ENCODE measurements around the gene ULK4. TPM values are rescaled to one million over a fixed set of nuclear protein-coding genes. Genes with fewer than 3 reads are reported as not detected.
"Not testable (repeated sequence)": the region's sequence is repeated elsewhere in the genome, so short reads cannot be mapped to it uniquely, and the experiment has no call there.

Gene ULK4
- total and polyA plus RNA-seq, 2 of the 4 experiments (the other 2 are of a cell fraction): 2.7 to 5.0 TPM

- Histone ChIP-seq H4K91ac (ENCODE audit: insufficient read depth, low read depth, low read length) (no peak overlapping the region), H2AK9ac (replicated peaks; ENCODE audit: low read depth, low read length, poor library complexity) (no peak overlapping the region), H2BK20ac (ENCODE audit: low read depth, low read length) (no peak overlapping the region), H4K20me1 (ENCODE audit: insufficient read depth, low read length) (no peaks in the 10 kb centered on the region), H3K4me1 (ENCODE audit: control insufficient read depth, insufficient read depth, low read length) (no peaks in the 10 kb centered on the region), H2BK120ac (ENCODE audit: low read depth, low read length) (no peak overlapping the region), H3K4me3 (ENCODE audit: insufficient read depth, low read depth, low read length) (no peak overlapping the region), H3K23ac (ENCODE audit: low read depth, low read length) (no peak overlapping the region), H2AFZ (replicated peaks; ENCODE audit: low read length, poor library complexity) (no peak overlapping the region), H4K5ac (ENCODE audit: low read depth, low read length) (no peak overlapping the region), H3K9me1 (ENCODE audit: insufficient read depth, low read length) (no peaks in the 10 kb centered on the region), H3K27me3 (ENCODE audit: control insufficient read depth, insufficient read depth, low read length) (no peaks in the 10 kb centered on the region), H3K4ac (ENCODE audit: low read depth, low read length) (no peak overlapping the region), H2AK5ac (ENCODE audit: low read depth, low read length) (no peak overlapping the region), H3K56ac (ENCODE audit: extremely low read depth, insufficient read depth, low read length) (no peak overlapping the region), H3K36me3 (ENCODE audit: control insufficient read depth, insufficient read depth, low read length) (no peaks in the 10 kb centered on the region), H3K4me2 (ENCODE audit: low read depth, low read length) (no peak overlapping the region), H4K8ac (ENCODE audit: low read depth in 2 of 2, low read length in 2 of 2) (no peak overlapping the region), H3K14ac (replicated peaks; ENCODE audit: low read depth, low read length) (no peak overlapping the region), H3K79me1 (ENCODE audit: low read depth in 1 of 2, low read length in 2 of 2) (no peaks in the 10 kb centered on the region), H3K27ac (ENCODE audit: insufficient read depth, low read length) (no peak overlapping the region), H2BK15ac (ENCODE audit: low read depth, low read length) (no peak overlapping the region), H3K9ac (ENCODE audit: low read depth, low read length) (no peak overlapping the region), H2BK5ac (ENCODE audit: low read depth, low read length, poor library complexity, severe bottlenecking) (no peak overlapping the region), H3K18ac (ENCODE audit: low read depth, low read length) (no peak overlapping the region), H3K9me3 (ENCODE audit: control insufficient read depth, insufficient read depth, low read length) (no peaks in the 10 kb centered on the region)
- DNase-seq (no peak), ATAC-seq (ENCODE audit: low read depth) (no peak)
- in situ Hi-C loops (cut with MboI; ENCODE audit: low sequenced_read_pairs) (no loop called here), intact Hi-C loops (cut with micrococcal nuclease) (no loop called here), dilution Hi-C loops (cut with HindIII; ENCODE audit: low sequenced_read_pairs, unreplicated experiment) (no loop called here)
- CTCF ChIA-PET: no interaction called here
- no peak for TF ChIP-seq RFX5 (IDR thresholded peaks at IDR 0.05; ENCODE audit: low read depth, low read length)
- TF ChIP-seq MAZ (IDR thresholded peaks at IDR 0.05; ENCODE audit: borderline replicate concordance, low read depth, low read length): no peak
- WGBS, 2 experiments (ENCODE audit: extremely low coverage in 2 of 2, insufficient read length in 1 of 2): no CpG with 5 or more reads among the region's 1 CpG
- BruUV-seq (replicated peaks): no TSS peak
- POLR2A ChIA-PET (ENCODE audit: unreplicated experiment): no interaction called here
Measured at GRCh38 chr3:41768363-41768762, 193.5 kb downstream of the ULK4 start.

- POLR2A ChIA-PET (ENCODE audit: unreplicated experiment); H2BK120ac ChIP-seq (ENCODE audit: low read depth, low read length); DNase-seq; H4K8ac ChIP-seq (ENCODE audit: low read depth in 2 of 2, low read length in 2 of 2); H3K9me3 ChIP-seq (ENCODE audit: control insufficient read depth, insufficient read depth, low read length); H3K9me1 ChIP-seq (ENCODE audit: insufficient read depth, low read length); BruUV-seq (replicated peaks); dilution Hi-C loops (cut with HindIII; ENCODE audit: low sequenced_read_pairs, unreplicated experiment); H2BK15ac ChIP-seq (ENCODE audit: low read depth, low read length); H3K27me3 ChIP-seq (ENCODE audit: control insufficient read depth, insufficient read depth, low read length); H2AK9ac ChIP-seq (replicated peaks; ENCODE audit: low read depth, low read length, poor library complexity); intact Hi-C loops (cut with micrococcal nuclease); ATAC-seq (ENCODE audit: low read depth); H2BK5ac ChIP-seq (ENCODE audit: low read depth, low read length, poor library complexity, severe bottlenecking); H3K4me2 ChIP-seq (ENCODE audit: low read depth, low read length); H2AK5ac ChIP-seq (ENCODE audit: low read depth, low read length); H2AFZ ChIP-seq (replicated peaks; ENCODE audit: low read length, poor library complexity); H3K18ac ChIP-seq (ENCODE audit: low read depth, low read length); H4K5ac ChIP-seq (ENCODE audit: low read depth, low read length); H3K27ac ChIP-seq (ENCODE audit: insufficient read depth, low read length); H3K9ac ChIP-seq (ENCODE audit: low read depth, low read length); H3K4me3 ChIP-seq (ENCODE audit: insufficient read depth, low read depth, low read length); H3K14ac ChIP-seq (replicated peaks; ENCODE audit: low read depth, low read length); H4K20me1 ChIP-seq (ENCODE audit: insufficient read depth, low read length); H3K4ac ChIP-seq (ENCODE audit: low read depth, low read length); H2BK20ac ChIP-seq (ENCODE audit: low read depth, low read length); H4K91ac ChIP-seq (ENCODE audit: insufficient read depth, low read depth, low read length); H3K23ac ChIP-seq (ENCODE audit: low read depth, low read length); H3K4me1 ChIP-seq (ENCODE audit: control insufficient read depth, insufficient read depth, low read length); H3K36me3 ChIP-seq (ENCODE audit: control insufficient read depth, insufficient read depth, low read length); in situ Hi-C loops (cut with MboI; ENCODE audit: low sequenced_read_pairs); H3K56ac ChIP-seq (ENCODE audit: extremely low read depth, insufficient read depth, low read length); H3K79me1 ChIP-seq (ENCODE audit: low read depth in 1 of 2, low read length in 2 of 2): not testable (repeated sequence)
- CTCF ChIA-PET: interaction anchor here (0.9 kb wide), 1 partner anchor 47 kb away, joined by 3 read pairs; no protein-coding TSS in a partner anchor
- WGBS, 2 experiments (ENCODE audit: extremely low coverage in 2 of 2, insufficient read length in 1 of 2): no CpG with 5 or more reads among the region's 7 CpGs
Measured at GRCh38 chr3:41762867-41763266, 199.0 kb downstream of the ULK4 start.
